AG04450 (cell line): ENCODE measurements around the gene PLOD2. TPM values are rescaled to one million over a fixed set of nuclear protein-coding genes. Genes with fewer than 3 reads are reported as not detected.

Source experiments
- CTCF ChIA-PET: fragments of 300-600, 350-600 bp; formaldehyde crosslinking; extraction: SDS; loops from one replicate; lab custom pipeline; 2022; ENCODE audit warnings: antibody characterized with exemption, inconsistent platforms; lab: Charles Lee
- POLR2A ChIA-PET: fragments of 350-600 bp; formaldehyde crosslinking; extraction: SDS; loops from one replicate; lab custom pipeline; 2021; ENCODE audit warnings: antibody characterized with exemption, inconsistent platforms; lab: Yijun Ruan, JAX
- DNase-seq: peaks from one replicate; pipeline ENCODE4 v3.0.0-alpha.2; 2011; ENCODE audit warnings: low read depth, low spot score
- H3K27ac ChIP-seq: one replicate; pipeline ENCODE4 v1.5.1; 2012; ENCODE audit warnings: low read depth, low read length, control low read depth
- H3K27me3 ChIP-seq: one replicate; pipeline ENCODE4 v1.6.0; 2012; ENCODE audit warnings: low read length; ENCODE audit not compliant: control insufficient read depth, insufficient read depth
- H3K4me3 ChIP-seq: 2 replicates; pipeline ENCODE4 v1.5.1; 2011; ENCODE audit warnings: mild to moderate bottlenecking, low read depth, low read length, control low read depth
- H3K9me3 ChIP-seq: 2 replicates; pipeline ENCODE4 v1.5.1; 2012; ENCODE audit warnings: low read length; ENCODE audit not compliant: control insufficient read depth, insufficient read depth
- polyA plus RNA-seq: library from polyadenylated mRNA; depleted of rRNA; stranded (reverse); fragments of >200 nt; gene quantifications from 2 replicates; pipeline ENCODE4 v1.2.3, GENCODE V29; 2011
- TF ChIP-seq, protein P1 (sequence below): IDR thresholded peaks from 2 replicates; pipeline ENCODE4 v1.5.1; 2011; ENCODE audit warnings: low read depth, low read length, control low read depth, inconsistent platforms

Gene PLOD2
- polyA plus RNA-seq, 1 experiment, result 88.9 TPM

DNA sequence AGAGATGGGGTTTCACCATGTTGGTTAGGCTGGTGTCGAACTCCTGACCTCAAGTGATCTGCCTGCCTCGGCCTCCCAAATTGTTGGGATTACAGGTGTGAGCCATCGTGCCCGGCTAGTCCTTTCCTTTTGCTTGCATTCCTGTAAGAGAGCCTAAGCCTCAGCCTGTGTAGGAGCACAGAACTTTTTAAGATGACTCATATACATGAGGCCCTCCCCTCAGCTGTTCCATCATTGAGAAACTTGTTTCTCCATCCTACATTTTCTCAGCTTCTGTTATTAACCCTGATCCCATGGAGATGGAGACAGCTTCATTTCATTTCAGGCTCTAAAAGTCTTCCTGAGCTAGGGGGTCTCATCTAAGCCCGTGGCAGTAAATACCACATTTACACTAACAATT, 123.3 kb downstream of the PLOD2 start:
- DNase-seq, result no peak
- POLR2A ChIA-PET, result no interaction called here
- no peak overlapping the region for H3K27ac ChIP-seq
- H3K9me3 ChIP-seq, result no peaks in the 10 kb centered on the region
- no peaks in the 10 kb centered on the region for H3K27me3 ChIP-seq
- H3K4me3 ChIP-seq, result no peak overlapping the region
- TF ChIP-seq, protein P1, sequence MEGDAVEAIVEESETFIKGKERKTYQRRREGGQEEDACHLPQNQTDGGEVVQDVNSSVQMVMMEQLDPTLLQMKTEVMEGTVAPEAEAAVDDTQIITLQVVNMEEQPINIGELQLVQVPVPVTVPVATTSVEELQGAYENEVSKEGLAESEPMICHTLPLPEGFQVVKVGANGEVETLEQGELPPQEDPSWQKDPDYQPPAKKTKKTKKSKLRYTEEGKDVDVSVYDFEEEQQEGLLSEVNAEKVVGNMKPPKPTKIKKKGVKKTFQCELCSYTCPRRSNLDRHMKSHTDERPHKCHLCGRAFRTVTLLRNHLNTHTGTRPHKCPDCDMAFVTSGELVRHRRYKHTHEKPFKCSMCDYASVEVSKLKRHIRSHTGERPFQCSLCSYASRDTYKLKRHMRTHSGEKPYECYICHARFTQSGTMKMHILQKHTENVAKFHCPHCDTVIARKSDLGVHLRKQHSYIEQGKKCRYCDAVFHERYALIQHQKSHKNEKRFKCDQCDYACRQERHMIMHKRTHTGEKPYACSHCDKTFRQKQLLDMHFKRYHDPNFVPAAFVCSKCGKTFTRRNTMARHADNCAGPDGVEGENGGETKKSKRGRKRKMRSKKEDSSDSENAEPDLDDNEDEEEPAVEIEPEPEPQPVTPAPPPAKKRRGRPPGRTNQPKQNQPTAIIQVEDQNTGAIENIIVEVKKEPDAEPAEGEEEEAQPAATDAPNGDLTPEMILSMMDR, result no peak
- CTCF ChIA-PET, result interaction anchor here (2.5 kb wide), 1 partner anchor 150 kb away, joined by 7 read pairs; no protein-coding TSS in a partner anchor

- Histone ChIP-seq H3K27me3 (no peaks in the 10 kb centered on the region), H3K4me3 (no peak overlapping the region), H3K27ac (no peak overlapping the region), H3K9me3 (no peaks in the 10 kb centered on the region)
- ChIA-PET CTCF (interaction anchor here (1.0 to 2.5 kb wide), 2 partner anchors 151 to 152 kb away, joined by 3 to 7 read pairs; no protein-coding TSS in a partner anchor), POLR2A (no interaction called here)
- TF ChIP-seq, protein P1, result no peak
- no peak for DNase-seq
Measured at GRCh38 chr3:146036281-146036680, 124.7 kb downstream of the PLOD2 start.

GRCh38 chr3:146035366-146035765, 125.6 kb downstream of the PLOD2 start:
- H3K27ac ChIP-seq, result no peak overlapping the region
- DNase-seq, result no peak
- H3K9me3 ChIP-seq, result no peaks in the 10 kb centered on the region
- ChIA-PET POLR2A (no interaction called here), CTCF (interaction anchor here (1.0 kb wide), 1 partner anchor 152 kb away, joined by 3 read pairs; no protein-coding TSS in a partner anchor)
- H3K27me3 ChIP-seq, result no peaks in the 10 kb centered on the region
- no peak overlapping the region for H3K4me3 ChIP-seq
- TF ChIP-seq, protein P1, result no peak

DNA sequence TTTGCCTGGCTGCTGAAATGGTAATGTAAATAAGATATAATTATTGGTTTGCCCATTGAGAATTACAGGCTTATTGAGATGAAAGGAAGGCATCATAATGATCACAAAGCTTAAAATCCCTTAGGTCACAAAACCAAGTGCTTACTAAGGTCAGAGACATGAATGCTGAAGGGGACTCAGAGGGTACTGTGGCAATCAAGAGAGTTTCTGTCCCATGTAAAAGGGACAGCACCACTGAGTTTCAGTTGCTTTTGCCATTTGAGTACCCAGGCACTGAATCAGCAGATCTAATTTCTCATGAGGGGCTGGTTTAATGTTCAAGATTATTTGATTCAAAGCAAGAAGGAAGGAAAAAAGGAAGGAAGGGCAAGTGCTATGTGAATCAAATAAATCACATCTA, 127.0 kb downstream of the PLOD2 start:
- Histone ChIP-seq H3K4me3 (no peak overlapping the region), H3K9me3 (no peaks in the 10 kb centered on the region), H3K27ac (no peak overlapping the region), H3K27me3 (no peaks in the 10 kb centered on the region)
- CTCF ChIA-PET, result no interaction called here
- TF ChIP-seq, protein P1, result no peak
- POLR2A ChIA-PET, result no interaction called here
- no peak for DNase-seq

GRCh38 chr3:146026547-146026946, 134.4 kb downstream of the PLOD2 start:
- no peak overlapping the region for H3K4me3 ChIP-seq
- CTCF ChIA-PET, result interaction anchor here (1.2 to 2.1 kb wide), 2 partner anchors 163 to 250 kb away, joined by 4 to 11 read pairs; no protein-coding TSS in a partner anchor
- POLR2A ChIA-PET, result no interaction called here
- no peaks in the 10 kb centered on the region for H3K9me3 ChIP-seq
- H3K27ac ChIP-seq, result no peak overlapping the region
- DNase-seq, result no peak
- no peaks in the 10 kb centered on the region for H3K27me3 ChIP-seq
- TF ChIP-seq, protein P1, result no peak
